ENCODE measurements around the gene SKIC2.
"Not testable (repeated sequence)": the region's sequence is repeated elsewhere in the genome, so short reads cannot be mapped to it uniquely, and the experiment has no call there.

The SKIC2 gene

GRCh38 chr6:32004864-32005537 lies 46.0 kb downstream of the SKIC2 start:
- DNase-seq (ENCODE audit: low spot score) = not testable (repeated sequence)

GRCh38 chr6:32005538-32005880 lies 46.5 kb downstream of the SKIC2 start:
- not testable (repeated sequence) for DNase-seq (ENCODE audit: low spot score)

GRCh38 chr6:32005991-32006529 lies 47.1 kb downstream of the SKIC2 start:
- not testable (repeated sequence) for DNase-seq (ENCODE audit: low spot score)

- DNase-seq (ENCODE audit: low spot score) = not testable (repeated sequence)
Measured at GRCh38 chr6:32007086-32007485, 48.1 kb downstream of the SKIC2 start.

GRCh38 chr6:32008037-32008436 lies 49.1 kb downstream of the SKIC2 start:
- DNase-seq (ENCODE audit: low spot score) = not testable (repeated sequence)

GRCh38 chr6:32008616-32009015 lies 49.6 kb downstream of the SKIC2 start:
- DNase-seq (ENCODE audit: low spot score) = not testable (repeated sequence)

- not testable (repeated sequence) for DNase-seq (ENCODE audit: low spot score)
Measured at GRCh38 chr6:32009537-32009936, 50.6 kb downstream of the SKIC2 start.

- not testable (repeated sequence) for DNase-seq (ENCODE audit: low spot score)
Measured at GRCh38 chr6:32010856-32011530, 52.0 kb downstream of the SKIC2 start.

GRCh38 chr6:32012941-32013617 lies 54.1 kb downstream of the SKIC2 start:
- not testable (repeated sequence) for DNase-seq (ENCODE audit: low spot score)

GRCh38 chr6:32013738-32014137 lies 54.8 kb downstream of the SKIC2 start:
- DNase-seq (ENCODE audit: low spot score) = not testable (repeated sequence)

GRCh38 chr6:32014547-32014946 lies 55.6 kb downstream of the SKIC2 start, which contains the start of gene C4B:
C4B (plus strand) TSS chr6:32014795; CDS start chr6:32014846, 51 bp downstream.
- DNase-seq (ENCODE audit: low spot score) = not testable (repeated sequence)

All from Ammon's horn (tissue), 1 donor.